ENCODE measurements around the gene TLNRD1. TPM values are rescaled to one million over a fixed set of nuclear protein-coding genes. Genes with fewer than 3 reads are reported as not detected.

The TLNRD1 gene
- polyA plus RNA-seq, 1 donor (not counting 4 experiments of a cell fraction or from before 2014, with no cell fraction given), result 3.1 TPM

DNA sequence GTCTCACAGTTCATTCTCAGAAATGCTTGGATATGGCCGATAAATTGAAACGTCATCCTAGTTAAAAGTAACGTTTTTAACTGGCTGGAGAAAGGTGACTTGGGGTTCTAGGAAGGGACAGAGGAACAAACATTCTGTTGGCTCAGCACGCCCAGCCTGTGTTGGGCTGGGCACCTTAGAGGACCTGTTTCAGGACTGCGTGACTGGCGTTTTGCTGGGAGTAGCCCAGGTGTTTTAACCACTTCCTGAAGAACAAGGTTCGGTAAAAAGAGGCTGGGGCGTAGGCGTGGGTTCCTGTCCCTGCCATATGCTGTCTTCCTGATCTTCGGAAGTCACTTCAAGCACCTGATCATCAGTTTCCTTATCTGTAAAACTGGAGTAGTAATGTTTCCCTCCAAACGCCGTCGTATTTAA is 1.1 kb upstream of the TLNRD1 start:
- H3K9me1 ChIP-seq (ENCODE audit: control insufficient read depth, extremely low read depth, insufficient read depth, low read length), result no peaks in the 10 kb centered on the region
- peaks cover 30% of the 10 kb centered on the region for H3K79me2 ChIP-seq (ENCODE audit: control insufficient read depth, insufficient read depth, low read length)
- no peaks in the 10 kb centered on the region for H3K9me3 ChIP-seq (ENCODE audit: control insufficient read depth, low read depth, low read length)
- peaks cover 0 to 11% of the 10 kb centered on the region in 2 experiments for H3K36me3 ChIP-seq (ENCODE audit: control insufficient read depth in 2 of 2, extremely low read depth in 1 of 2, insufficient read depth in 2 of 2, low read length in 2 of 2)
- peak overlapping the region; percentile 89 for H3K27ac ChIP-seq (ENCODE audit: control insufficient read depth, insufficient read depth, low read length)
- H2AFZ ChIP-seq (ENCODE audit: control insufficient read depth, low read length), result no peak overlapping the region
- dilution Hi-C loops (cut with MboI; ENCODE audit: extremely low pct_ligation_motif_present, low sequenced_read_pairs), result no loop called here
- H3K9ac ChIP-seq (ENCODE audit: control insufficient read depth, extremely low read depth, insufficient read depth, low read length), result peak overlapping the region; percentile 95
- DNase-seq (ENCODE audit: low read depth, low spot score) (no peak), FAIRE-seq (no peak)
- no peak for TF ChIP-seq EZH2 (IDR thresholded peaks at IDR 0.05; ENCODE audit: low read length)
- TF ChIP-seq, protein P1, sequence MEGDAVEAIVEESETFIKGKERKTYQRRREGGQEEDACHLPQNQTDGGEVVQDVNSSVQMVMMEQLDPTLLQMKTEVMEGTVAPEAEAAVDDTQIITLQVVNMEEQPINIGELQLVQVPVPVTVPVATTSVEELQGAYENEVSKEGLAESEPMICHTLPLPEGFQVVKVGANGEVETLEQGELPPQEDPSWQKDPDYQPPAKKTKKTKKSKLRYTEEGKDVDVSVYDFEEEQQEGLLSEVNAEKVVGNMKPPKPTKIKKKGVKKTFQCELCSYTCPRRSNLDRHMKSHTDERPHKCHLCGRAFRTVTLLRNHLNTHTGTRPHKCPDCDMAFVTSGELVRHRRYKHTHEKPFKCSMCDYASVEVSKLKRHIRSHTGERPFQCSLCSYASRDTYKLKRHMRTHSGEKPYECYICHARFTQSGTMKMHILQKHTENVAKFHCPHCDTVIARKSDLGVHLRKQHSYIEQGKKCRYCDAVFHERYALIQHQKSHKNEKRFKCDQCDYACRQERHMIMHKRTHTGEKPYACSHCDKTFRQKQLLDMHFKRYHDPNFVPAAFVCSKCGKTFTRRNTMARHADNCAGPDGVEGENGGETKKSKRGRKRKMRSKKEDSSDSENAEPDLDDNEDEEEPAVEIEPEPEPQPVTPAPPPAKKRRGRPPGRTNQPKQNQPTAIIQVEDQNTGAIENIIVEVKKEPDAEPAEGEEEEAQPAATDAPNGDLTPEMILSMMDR (optimal IDR thresholded peaks at IDR 0.05 in 1 of 3, IDR thresholded peaks at IDR 0.05 in 1 of 3, conservative IDR thresholded peaks at IDR 0.05 in 1 of 3; ENCODE audit: extremely low read depth in 1 of 3, insufficient read depth in 2 of 3, low read length in 3 of 3), result no peak
- H4K20me1 ChIP-seq (ENCODE audit: control insufficient read depth, extremely low read depth, insufficient read depth, low read length), result no peaks in the 10 kb centered on the region
- peak overlapping the region; percentile 90 to 95 (median 92) for H3K4me3 ChIP-seq (ENCODE audit: control insufficient read depth in 2 of 3, extremely low read depth in 1 of 3, insufficient read depth in 2 of 3, low read depth in 1 of 3, low read length in 3 of 3)
- peak overlapping the region; percentile 92 for H3K4me2 ChIP-seq (ENCODE audit: control insufficient read depth, extremely low read depth, insufficient read depth, low read depth, low read length)
- peaks cover 20% of the 10 kb centered on the region for H3K4me1 ChIP-seq (ENCODE audit: control insufficient read depth, extremely low read depth, insufficient read depth, low read length)
- no peaks in the 10 kb centered on the region for H3K27me3 ChIP-seq (ENCODE audit: control insufficient read depth, extremely low read depth, insufficient read depth, low read length)

DNA sequence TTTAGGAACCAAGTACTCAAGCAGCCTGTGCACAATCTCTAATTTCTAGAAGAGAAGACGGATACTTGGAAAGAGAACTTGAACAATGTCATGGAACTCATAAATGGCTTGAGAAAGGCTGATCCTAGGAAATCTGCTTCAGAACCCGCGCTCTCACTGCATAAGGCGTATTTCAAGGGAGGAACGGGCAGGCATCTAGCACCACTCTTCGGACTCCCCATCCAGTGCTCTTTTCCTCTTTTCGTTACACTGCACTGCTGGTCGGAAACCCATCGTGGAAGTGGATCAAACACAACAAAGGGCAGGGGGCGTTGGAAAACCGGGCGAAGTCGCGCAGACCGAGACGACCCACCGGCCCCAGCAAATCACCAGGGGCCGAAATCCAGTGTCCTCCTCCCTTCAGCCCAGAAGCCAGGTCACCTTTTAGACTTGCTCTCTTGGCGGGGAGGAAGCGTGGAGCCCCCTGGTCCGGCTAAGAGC is 539 bp upstream of the TLNRD1 start:
- TF ChIP-seq, protein P1 (optimal IDR thresholded peaks at IDR 0.05 in 1 of 3, IDR thresholded peaks at IDR 0.05 in 1 of 3, conservative IDR thresholded peaks at IDR 0.05 in 1 of 3; ENCODE audit: extremely low read depth in 1 of 3, insufficient read depth in 2 of 3, low read length in 3 of 3), result no peak
- no peak for TF ChIP-seq EZH2 (IDR thresholded peaks at IDR 0.05; ENCODE audit: low read length)
- H3K9ac ChIP-seq (ENCODE audit: control insufficient read depth, extremely low read depth, insufficient read depth, low read length), result peak overlapping the region; percentile 95
- H3K4me3 ChIP-seq (ENCODE audit: control insufficient read depth in 2 of 3, extremely low read depth in 1 of 3, insufficient read depth in 2 of 3, low read depth in 1 of 3, low read length in 3 of 3), result peak overlapping the region; percentile 90 to 95 (median 92)
- no peaks in the 10 kb centered on the region for H3K9me1 ChIP-seq (ENCODE audit: control insufficient read depth, extremely low read depth, insufficient read depth, low read length)
- peak overlapping the region; percentile 72 for H2AFZ ChIP-seq (ENCODE audit: control insufficient read depth, low read length)
- H3K27ac ChIP-seq (ENCODE audit: control insufficient read depth, insufficient read depth, low read length), result peak overlapping the region; percentile 89
- peaks cover 0 to 11% of the 10 kb centered on the region in 2 experiments for H3K36me3 ChIP-seq (ENCODE audit: control insufficient read depth in 2 of 2, extremely low read depth in 1 of 2, insufficient read depth in 2 of 2, low read length in 2 of 2)
- H3K27me3 ChIP-seq (ENCODE audit: control insufficient read depth, extremely low read depth, insufficient read depth, low read length), result no peaks in the 10 kb centered on the region
- no peaks in the 10 kb centered on the region for H4K20me1 ChIP-seq (ENCODE audit: control insufficient read depth, extremely low read depth, insufficient read depth, low read length)
- dilution Hi-C loops (cut with MboI; ENCODE audit: extremely low pct_ligation_motif_present, low sequenced_read_pairs), result no loop called here
- peak overlapping the region; percentile 92 for H3K4me2 ChIP-seq (ENCODE audit: control insufficient read depth, extremely low read depth, insufficient read depth, low read depth, low read length)
- DNase-seq (ENCODE audit: low read depth, low spot score) (no peak), FAIRE-seq (no peak)
- H3K9me3 ChIP-seq (ENCODE audit: control insufficient read depth, low read depth, low read length), result no peaks in the 10 kb centered on the region
- peaks cover 32% of the 10 kb centered on the region for H3K79me2 ChIP-seq (ENCODE audit: control insufficient read depth, insufficient read depth, low read length)
- peaks cover 20% of the 10 kb centered on the region for H3K4me1 ChIP-seq (ENCODE audit: control insufficient read depth, extremely low read depth, insufficient read depth, low read length)

Data from keratinocyte (primary cell).